HG03460 (cell line): ENCODE measurements around the gene PTPRN2.

ENCODE experiments used
- ATAC-seq: cut with Tn5 transposase; IDR thresholded peaks from one replicate; pipeline ENCODE4 v1.9.1; 2021; ENCODE audit not compliant: unreplicated experiment

PTPRN2 gene

DNA sequence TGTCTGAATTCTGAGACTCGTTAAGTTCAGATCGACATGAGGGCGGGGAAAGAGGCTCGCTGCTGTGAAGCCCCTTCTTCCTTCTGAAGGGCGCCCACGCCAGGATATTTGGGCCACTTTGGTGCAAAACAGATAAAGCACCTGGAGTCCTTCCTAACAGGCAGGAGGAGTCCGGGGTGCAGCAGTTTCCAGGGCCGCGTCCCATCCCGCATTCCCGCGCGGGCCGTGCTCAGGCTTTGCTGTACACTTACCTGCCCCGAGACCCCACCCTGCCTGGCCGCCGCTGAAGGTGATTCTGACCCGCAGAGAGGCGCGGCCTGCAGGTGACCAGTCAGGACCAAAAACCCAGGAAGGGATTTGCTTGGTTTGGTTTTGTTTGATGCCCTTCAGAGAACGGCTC, 454.6 kb downstream of the PTPRN2 start:
- ATAC-seq = no peak

DNA sequence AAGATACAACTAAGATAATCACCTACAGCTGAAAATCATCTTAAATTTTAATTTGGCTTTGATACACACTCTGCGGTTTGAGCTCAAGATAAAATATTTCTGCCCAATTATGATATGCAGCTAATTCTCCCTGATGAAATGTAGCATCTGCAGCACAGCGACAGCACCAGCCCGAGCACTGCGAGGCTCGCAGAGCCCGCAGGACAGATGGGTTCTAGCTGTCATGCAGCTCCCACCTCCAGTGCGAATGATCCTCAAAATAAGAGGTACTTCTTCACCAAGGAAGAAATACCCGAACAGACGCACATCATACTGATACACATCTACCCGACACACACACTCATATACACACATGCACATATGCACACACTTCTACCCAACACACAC, 457.6 kb downstream of the PTPRN2 start:
- ATAC-seq = no peak

DNA sequence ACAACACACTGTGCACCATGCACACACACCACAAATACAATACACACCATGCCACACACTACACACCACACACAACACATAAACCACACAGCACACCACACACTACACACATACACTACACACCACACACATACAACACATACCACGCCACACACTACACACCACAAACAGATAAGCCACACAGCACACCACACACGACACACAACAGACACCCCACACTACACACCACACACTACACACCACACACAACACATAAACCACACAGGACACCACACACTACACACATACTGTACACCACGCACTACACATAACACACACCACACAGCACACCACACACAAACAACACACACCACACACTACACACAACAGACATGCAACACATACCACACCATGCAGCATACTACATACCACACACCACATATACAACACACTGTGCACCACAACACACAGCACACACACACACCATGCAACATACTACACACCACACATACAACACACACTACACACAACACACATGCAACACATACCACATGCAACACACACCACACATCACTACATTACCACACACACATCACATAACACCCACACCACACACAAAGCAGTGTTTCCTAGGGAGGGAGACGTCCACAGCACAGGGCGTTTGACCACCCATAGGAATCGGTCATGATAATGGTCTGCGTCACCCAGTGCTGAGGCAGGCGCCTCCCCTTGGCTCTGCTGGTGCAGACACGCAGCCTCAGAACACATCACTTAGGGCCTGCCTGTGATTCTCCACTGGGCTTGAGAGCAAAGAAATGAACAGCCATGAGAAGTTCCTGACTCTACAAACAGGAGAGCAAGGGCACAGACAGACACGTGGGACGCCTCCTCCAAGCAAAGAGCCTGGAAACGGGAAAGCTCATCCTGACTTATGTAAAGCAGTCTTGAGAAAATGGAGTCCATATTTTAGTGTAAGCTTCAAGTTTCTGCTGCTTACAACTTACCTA, 458.3 kb downstream of the PTPRN2 start:
- no peak for ATAC-seq

DNA sequence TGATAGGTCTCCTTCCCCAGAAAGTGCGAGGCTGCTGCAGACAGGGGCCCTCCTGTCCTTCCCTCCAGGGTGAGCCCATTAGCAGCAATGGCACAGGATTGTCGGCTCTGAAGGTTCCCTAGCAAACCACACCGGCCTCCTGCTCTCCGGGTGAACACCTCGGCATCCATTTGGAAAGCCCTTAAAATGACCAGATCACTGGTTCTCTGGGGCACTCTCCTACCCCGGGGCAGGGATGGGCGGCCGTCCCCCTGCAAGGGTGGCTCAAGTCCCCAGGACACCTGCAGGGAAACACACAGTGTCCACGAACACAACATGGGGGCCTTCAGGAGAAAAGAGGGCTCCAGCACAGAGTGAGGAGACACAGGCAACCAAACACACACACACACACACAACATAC, 459.1 kb downstream of the PTPRN2 start:
- no peak for ATAC-seq

DNA sequence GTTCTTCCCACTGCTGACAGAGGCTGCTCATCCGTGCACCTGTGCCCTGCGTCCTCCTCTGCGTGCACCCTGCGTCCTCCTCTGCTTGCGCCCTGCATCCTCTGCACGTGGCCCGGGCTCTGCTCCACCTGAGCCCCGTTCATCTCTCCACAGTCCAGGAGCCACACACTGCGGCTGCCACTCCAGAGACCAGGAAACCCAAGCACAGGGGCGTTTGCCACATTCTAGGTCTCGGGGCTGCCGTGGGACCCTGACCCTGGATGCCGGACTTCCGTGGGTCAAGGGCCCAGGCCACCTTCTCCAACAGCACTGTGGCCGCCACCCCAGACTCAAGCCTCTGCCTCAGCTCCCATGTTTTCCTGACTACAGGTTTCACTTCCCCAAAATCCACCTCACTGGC, 460.4 kb downstream of the PTPRN2 start:
- no peak for ATAC-seq

DNA sequence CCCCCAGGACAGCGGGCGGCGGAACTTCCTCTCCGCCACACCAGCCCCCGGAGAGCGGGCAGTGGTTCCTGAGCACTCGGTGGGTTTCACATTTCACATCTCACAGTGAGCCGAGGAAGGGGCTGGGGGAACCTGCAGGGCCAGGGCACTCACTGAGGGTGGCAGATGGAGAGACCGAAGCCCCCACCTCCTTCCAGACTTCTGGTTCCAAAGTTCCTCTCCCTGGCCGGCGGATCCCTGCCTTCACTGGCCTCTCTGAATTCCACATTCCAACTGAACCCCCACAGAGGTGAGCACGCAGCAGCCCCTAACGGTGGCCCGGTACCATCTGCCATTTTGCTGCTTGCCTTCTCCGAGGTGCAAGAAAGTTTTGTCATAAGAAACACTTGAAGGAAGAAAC, 461.0 kb downstream of the PTPRN2 start:
- no peak for ATAC-seq

DNA sequence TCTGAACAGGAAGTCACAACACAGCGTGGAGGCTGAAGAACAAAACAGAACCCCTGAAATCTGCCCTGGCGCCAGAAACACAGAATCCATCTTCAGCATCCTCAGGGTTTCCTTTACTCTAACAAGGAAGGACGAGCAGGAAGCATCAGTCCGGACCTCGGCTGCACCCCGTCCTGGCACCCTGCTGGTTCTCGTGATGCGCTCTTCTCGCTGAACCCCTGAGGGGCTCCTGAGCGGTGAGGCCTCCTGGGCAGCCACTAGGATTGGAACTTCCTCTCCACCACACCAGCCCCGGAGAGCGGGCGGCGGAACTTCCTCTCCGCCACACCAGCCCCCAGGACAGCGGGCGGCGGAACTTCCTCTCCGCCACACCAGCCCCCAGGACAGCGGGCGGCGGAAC, 461.9 kb downstream of the PTPRN2 start:
- ATAC-seq = no peak

DNA sequence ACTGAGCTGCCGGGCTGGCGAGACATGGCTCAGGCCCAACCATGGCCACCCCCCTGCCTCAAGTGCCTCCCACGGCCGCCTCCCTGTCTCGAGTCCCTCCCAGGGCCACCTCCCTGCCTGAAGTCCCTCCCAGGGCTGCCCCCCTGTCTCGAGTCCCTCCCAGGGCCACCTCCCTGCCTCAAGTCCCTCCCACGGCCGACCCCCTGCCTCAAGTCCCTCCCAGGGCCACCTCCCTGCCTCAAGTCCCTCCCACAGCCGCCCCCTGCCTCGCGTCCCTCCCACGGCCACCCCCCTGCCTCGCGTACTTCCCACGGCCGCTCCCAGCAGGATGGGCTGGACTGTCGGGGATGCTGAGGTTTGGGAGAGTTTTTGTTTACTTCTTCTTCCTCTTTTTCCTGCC, 462.5 kb downstream of the PTPRN2 start:
- ATAC-seq = no peak

DNA sequence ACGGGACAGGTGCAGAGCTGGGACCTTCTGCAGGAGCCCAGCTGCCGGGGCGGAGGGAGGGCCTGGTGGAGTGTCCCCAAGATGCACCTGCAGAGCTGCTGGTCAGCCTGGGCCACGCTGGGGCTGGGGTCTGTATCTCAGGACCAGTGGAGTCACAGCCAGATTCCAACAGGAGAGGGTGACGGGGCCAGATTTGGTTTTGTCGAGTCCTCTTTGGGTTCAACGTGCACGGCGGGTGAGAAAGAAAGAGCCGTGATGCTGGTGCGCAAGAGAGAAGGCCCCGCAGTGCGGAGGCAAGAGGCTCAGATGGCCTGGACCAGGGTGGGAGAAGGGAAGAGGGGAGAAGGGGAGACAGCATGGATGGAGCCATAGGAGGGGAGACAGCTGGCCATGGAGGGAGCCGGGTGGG, 462.9 kb downstream of the PTPRN2 start:
- ATAC-seq = no peak

DNA sequence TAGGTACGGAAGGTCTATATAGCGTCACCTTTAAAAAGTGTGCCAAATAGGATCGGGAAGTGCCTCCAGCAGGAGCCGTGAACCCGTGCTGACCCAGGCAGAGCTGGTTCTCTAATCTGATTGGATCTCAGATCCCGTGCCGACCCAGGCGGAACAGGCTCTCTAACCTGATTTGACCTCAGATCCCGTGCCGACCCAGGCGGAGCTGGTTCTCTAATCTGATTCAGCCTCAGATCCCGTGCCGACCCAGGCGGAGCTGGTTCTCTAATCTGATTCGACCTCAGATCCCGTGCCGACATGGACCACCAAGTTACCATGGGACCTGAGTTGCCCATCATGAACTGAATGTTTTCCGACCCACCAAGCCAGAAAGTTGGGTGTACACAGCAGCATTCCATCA, 463.9 kb downstream of the PTPRN2 start:
- no peak for ATAC-seq

DNA sequence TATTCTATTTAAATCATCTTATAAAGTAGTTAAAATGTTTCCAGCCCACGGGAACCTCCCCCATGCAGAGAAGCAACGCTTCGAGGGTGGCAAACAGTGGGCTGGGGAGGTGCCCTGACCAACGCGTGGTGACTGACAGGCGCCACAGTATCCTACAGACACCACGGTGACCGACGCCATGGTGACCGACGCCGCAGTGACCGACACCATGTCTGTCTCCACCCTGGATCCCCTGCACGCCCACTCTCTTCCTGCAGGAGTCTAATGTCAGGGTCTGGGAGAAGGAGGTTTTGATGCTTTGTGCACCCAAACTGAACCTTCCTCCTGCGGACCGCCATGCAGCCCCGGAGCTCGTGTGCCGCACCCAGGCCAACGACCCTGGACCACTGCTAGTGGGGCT, 464.4 kb downstream of the PTPRN2 start:
- no peak for ATAC-seq

DNA sequence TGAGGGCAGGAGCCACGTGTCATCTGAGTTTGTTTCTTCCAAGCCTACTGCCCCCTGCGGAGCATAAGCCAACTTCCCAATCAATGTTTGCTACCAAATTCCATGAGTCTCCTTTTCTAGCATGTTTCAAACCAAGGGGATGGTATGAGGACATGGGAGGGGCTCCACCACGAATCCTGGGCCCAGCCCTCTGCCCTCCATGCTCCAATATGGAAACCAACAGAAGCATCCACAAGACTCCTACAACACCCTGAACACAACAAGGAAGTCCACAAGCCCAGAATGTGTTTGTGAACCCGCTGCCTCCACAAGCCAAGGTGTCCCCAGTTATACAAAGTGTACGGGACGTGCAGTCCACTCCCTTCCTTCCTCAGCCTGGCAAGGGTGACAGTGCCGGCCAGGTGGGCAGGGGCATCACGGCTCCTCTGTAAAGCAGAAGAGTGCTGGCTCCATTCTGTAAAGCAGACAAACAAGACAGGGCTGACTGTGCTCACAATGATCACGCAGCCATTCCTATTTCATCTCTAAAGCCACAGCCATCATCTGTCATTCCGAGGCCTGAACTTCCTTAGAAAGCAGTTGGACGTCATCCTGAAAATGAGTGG, 466.1 kb downstream of the PTPRN2 start:
- no peak for ATAC-seq

DNA sequence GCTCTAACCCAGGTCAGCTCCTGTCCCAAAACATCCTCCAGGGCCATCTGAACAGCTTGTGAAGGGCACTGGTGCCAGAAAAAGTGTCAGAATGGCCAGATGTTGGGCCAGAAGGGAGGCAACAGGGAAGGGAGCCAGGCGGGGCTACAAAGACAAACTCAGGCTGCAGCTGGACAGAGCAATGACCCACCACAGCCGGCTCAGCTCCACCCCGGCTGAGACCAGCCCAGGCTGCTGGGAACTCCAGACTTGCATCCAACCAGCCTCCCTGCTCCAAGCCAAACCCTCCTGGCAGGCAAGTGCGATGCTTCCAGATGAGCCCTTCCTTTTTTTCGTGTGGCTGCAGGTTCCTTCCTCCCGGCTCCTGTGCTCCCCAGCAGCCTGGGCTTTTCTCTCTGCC, 466.9 kb downstream of the PTPRN2 start:
- ATAC-seq = no peak

DNA sequence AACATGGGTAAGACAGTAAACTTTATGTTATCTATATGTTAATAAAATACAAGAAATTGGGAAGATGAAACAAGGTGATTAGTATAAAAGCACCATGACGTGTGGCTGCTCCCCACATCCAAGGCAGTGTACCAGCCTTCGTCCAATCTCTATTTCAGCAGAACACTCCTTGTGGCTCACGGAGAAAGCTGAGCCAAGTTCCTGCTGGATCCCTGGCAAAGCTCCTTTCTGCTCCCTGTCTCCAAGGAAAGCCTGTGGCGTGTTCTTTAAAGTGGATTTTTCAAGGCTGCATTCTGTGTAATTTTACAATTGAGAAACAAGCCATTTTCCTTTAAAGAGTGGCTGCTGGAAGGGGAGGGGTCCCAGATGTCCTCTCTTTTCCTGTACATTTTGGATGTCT, 467.3 kb downstream of the PTPRN2 start:
- ATAC-seq = no peak

DNA sequence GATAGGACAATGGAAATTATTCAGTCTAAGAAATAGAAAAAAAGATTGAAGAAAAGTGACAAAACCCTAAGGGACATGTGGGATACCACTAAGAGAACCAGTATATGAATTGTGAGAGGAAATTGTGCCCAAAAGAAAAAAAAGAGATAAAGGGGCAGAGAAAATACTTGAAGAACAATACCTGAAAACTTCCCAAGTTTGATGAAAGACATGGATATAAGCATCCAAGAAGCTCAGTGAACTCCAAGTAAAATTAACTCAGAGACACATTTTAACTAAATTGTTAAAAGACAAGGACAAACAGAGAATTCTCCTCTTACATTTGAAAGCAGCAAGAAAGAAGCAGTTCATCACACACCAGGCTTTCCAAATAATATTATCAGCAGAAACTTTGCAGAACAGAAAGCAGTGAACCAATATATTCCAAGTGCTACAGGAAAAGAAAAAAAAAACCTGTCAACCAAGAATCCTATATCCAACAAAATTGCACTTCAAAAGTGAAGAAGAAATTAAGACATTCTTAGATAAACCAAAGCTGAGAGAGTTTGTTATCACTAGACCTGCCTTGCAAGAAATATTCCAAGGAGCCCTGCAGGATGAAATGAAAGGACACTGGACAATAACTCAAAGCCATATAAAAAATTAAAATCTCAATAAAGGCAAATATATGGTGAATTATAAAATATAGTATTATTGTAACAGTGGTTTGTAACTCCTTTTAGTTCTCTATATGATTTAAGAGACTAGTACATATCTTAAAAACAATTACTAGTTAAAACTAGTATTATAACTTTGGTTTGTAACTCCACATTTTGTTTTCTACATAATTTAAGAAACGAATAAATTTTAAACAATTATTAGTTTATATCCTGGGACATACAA, 470.0 kb downstream of the PTPRN2 start:
- no peak for ATAC-seq

DNA sequence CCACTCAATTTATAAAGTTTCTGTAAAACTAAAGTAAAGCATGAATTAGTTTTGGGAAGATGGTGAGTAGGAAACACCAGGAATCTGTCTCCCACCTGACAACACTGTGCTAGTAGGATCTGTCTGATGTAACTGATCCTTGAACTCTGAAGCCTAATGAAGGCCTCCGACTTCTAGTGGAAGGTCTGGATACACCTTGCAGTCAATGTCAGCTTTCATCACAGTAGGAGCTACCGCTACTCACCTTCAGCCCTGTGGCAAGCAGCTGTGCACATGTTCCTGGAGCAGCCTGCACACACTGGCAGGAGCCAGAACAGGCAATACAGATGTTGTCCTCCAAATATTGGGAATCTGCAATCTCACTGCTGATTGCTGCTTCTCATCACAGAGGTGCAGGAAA, 471.4 kb downstream of the PTPRN2 start:
- no peak for ATAC-seq

DNA sequence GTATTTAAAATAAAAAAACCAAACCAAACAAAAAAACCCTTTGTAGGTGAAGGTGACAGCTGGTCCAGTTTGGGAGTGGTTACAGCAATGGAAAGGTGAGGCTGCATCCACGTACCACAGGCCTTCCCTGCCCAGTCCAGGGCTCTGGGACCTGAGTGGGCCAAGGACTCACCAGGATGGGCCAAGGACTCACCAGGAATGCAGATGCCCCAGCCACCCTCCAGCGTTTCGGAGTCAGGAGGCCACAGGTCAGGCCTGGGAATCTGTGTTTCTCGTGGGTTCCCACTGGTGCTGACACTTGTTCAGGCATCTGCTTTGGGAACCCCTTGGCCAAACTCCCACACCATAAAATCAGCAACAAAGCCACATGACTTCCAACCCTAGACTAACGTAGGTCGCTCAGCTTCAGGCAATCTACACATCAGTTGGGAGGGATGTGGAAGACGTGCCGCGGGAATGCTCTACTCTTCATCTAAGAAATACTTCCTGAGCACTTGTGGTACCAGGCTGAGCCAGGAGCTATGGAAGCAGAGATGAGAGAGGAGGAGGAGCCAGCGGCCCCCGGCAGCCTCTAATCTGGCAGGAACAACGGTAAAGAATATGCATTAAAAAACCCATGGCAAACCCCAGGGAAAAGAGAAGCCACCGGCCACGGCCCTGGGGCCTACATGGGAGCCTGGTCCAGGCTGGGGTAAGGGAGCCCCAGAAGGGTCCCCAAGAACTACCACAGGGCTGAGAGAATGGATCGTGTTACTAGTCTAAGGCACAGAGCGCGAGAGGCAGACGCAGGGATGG, 473.4 kb downstream of the PTPRN2 start:
- no peak for ATAC-seq

DNA sequence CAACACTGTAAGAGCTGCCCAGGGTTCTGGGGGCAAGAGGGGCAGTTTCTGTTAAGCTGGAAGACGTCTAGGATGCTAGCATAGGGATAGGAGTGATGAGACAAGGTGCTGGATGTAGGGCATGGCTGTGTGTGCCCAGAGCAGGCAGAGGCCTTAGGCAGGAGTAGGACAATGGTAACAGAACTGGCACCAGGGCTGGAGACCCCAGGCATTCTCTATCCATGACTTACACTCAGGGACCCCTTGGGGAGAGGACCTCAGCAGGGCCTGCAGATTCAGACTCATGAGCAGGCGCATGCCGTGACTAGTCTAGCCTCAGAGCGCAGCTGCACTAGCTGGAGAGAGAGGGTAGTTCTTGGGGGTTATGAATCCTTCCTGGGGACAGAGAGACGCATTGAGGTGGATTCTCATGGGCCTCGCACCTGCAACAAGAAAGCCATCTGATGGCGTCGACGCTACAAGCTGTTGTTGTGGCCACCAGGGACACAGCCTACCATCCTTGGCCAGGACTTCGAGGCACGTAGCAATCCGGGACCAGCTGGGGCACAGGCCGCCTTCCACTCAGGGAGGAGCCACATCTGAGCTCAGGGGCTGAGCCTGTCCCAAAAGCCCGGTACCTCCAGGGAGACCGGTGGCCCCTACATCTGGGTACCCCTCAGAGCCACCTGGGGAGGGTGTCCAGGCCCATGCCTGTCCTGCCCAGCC, 474.1 kb downstream of the PTPRN2 start:
- no peak for ATAC-seq

DNA sequence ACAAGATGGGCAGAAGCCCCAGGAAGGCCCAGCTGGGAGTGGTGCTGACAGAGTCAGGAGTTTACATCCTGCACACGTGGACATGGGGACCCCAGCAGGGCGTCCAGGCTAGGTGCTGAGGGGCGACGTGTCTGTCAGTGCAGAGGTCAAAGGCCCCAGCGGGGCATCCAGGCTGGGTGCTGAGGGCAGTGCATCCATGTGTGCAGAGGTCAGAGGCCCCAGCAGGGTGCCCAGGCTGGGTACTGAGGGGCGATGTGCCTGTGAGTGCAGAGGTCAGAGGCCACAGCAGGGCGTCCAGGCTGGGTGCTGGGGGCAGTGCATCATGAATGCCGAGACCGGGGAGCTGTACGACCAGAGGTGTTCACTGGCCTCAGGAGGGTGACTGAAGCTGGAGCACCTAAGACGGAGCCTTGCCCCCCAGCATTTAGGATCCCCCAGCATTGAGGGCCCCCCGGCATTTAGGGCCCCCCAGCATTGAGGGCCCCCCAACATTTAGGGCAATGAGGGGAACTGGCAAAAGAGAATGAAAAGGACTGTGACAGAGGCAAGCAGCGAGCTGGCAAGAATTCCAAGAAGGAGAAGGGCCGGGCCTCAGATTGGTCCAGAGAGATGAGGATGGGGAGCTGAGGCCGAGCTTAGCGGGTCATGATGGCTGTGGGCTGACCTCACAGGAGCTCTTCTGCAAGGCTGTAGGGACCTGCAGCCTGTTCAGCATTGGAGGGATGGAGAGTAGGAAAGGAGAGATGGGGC, 474.9 kb downstream of the PTPRN2 start:
- no peak for ATAC-seq
